Inflammatory macrophage (primary cell): ENCODE measurements around the gene MAG.
"Not testable (repeated sequence)": the region's sequence is repeated elsewhere in the genome, so short reads cannot be mapped to it uniquely, and the experiment has no call there.

Experiments used
- DNase-seq, 2 donors: peaks; one replicate each; pipeline ENCODE4 v3.0.0-alpha.2; 2020 to 2022

Gene MAG

GRCh38 chr19:35346193-35347052, 54.5 kb downstream of the MAG start:
- peak in 1 of 2 donors; percentile 51 for DNase-seq

DNA sequence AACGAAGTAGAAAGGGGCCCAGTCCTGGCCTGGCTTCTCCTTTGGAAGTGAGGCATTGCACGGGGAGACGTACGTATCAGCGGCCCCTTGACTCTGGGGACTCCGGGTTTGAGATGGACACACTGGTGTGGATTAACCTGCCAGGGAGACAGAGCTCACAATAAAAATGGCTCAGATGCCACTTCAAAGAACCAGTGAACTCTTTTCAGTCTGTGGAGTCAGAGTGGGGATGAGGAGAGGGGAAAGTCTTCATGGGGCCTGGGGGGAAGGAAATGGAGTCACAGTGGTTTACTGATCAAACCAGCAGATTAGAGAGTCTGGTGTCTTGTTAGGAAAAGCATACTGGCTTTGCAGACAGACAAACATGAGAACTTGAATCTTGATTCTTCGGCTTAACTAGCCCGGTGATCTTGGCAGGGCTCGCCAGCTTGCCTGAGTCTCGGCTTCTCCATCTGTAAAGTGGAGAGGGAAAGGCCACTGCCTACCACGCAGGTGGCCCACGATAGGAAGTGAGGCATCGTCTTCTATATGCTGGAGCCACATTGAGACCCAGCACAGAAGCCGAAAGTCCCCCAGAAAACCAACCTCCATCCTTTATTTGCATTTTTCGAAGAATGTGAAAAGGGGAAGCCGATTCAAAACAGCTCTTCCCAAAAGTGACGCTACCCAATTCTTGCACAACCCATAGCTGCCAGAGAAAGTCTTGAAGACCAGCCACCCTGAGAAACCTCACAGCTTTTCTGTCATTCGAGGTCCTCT, 55.4 kb downstream of the MAG start, which contains the start of gene FFAR1:
Gene FFAR1, plus strand, starts transcription at position 732 of the 759 bp plus-strand sequence. CDS start 3,650 bp downstream, outside the sequence.
- peak; percentile 84 to 88 for DNase-seq

DNA sequence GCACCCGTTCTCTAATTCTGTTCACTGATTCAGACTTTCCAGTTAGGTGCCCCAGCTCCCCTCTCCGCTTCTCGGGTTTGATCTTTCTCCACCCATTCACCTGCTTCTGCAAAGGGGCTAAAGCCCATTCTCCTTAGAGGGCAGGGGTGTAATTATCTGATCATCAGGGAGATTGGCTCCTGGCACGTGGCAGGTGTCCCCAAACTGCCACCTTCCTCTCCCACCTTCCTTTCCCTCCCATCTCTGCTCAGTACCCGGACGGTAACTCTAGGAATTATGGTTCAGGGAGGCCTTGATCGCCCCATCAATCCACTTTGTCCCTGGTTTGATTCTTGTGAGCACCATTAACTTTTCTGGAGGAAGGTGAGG, 56.0 kb downstream of the MAG start:
- DNase-seq: no peak

- DNase-seq: no peak
These were observed 57.1 kb downstream of the MAG start for GRCh38 chr19:35348911-35349611.

- DNase-seq: no peak
These were observed 57.9 kb downstream of the MAG start for GRCh38 chr19:35349614-35350521.

GRCh38 chr19:35350591-35350990, 58.6 kb downstream of the MAG start:
- no peak for DNase-seq

DNA sequence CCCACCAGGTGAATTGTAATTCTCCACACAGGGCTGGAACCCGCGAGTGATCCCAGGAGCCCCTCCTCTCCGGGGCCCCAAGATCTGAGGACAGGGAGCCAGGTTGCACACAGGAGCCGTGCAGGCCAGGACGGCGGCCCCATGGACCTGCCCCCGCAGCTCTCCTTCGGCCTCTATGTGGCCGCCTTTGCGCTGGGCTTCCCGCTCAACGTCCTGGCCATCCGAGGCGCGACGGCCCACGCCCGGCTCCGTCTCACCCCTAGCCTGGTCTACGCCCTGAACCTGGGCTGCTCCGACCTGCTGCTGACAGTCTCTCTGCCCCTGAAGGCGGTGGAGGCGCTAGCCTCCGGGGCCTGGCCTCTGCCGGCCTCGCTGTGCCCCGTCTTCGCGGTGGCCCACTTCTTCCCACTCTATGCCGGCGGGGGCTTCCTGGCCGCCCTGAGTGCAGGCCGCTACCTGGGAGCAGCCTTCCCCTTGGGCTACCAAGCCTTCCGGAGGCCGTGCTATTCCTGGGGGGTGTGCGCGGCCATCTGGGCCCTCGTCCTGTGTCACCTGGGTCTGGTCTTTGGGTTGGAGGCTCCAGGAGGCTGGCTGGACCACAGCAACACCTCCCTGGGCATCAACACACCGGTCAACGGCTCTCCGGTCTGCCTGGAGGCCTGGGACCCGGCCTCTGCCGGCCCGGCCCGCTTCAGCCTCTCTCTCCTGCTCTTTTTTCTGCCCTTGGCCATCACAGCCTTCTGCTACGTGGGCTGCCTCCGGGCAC, 59.6 kb downstream of the MAG start:
- no peak for DNase-seq

DNA sequence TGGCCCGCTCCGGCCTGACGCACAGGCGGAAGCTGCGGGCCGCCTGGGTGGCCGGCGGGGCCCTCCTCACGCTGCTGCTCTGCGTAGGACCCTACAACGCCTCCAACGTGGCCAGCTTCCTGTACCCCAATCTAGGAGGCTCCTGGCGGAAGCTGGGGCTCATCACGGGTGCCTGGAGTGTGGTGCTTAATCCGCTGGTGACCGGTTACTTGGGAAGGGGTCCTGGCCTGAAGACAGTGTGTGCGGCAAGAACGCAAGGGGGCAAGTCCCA, 60.2 kb downstream of the MAG start:
- DNase-seq: no peak

- DNase-seq: peak; percentile 83
These were observed 60.7 kb downstream of the MAG start for GRCh38 chr19:35352448-35353304.

- peak in 1 of 2 donors; percentile 57 for DNase-seq
These were observed 61.7 kb downstream of the MAG start for GRCh38 chr19:35353635-35354034.

DNA sequence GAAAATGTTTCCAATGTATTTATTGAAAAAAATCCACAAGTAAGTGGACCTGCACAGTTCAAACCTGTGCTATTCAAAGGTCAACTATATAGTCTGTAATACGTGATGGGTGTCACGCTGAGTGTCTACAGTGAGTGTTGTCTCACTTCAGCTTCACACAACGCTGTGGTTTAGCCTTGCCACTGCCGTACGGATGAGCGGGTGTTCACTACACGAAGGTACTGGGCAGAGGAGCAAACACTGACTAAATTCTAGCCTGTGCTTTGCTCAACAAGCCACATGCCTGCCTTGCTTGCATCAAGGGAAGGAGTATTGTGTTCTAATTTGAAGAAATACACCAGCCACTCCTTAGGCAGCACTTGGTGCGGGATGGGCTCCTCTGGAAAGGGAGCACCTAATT, 62.9 kb downstream of the MAG start:
- DNase-seq: no peak

GRCh38 chr19:35355791-35356460, 64.0 kb downstream of the MAG start:
- no peak for DNase-seq

DNA sequence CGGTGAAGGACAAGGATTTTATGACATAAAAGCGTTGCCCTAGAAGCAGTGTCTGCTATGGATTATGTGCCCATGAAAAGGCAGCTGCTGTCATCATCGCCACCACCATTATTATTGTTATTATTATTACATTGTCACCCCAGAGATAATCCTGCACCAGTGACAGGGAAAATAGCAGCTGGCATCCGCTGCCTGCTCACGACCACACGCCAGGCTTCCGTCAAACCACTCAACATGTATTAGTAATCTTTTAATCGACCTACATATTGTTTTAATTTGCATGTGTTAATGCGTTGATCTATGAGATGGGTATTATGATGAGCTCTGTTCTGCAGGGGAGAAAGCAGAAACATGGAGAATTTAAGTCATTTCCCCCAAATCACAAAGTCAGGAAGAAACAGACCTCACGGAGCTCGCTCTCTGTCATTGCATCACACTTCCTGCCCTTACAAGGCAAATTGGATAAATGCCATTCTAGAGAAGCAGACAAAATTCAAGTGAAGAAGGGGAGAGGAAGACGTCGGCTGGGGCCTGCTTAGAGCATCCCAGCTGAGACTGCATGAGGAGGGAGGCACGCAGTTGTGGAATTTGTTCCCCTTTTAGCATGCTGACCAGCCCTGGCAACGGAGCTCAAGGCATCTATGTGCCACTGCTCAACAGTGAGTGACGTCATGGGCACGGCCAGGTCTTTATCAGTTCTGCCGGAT, 66.1 kb downstream of the MAG start, which contains the start of gene FFAR3:
Gene FFAR3, plus strand, starts transcription at position 594 of the 707 bp plus-strand sequence. CDS start 431 bp downstream, outside the sequence.
- DNase-seq: peak; percentile 58 to 76

DNA sequence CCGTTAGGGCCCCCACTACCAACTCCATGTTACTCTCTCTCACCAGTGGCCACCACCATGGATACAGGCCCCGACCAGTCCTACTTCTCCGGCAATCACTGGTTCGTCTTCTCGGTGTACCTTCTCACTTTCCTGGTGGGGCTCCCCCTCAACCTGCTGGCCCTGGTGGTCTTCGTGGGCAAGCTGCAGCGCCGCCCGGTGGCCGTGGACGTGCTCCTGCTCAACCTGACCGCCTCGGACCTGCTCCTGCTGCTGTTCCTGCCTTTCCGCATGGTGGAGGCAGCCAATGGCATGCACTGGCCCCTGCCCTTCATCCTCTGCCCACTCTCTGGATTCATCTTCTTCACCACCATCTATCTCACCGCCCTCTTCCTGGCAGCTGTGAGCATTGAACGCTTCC, 66.9 kb downstream of the MAG start:
- not testable (repeated sequence) for DNase-seq

DNA sequence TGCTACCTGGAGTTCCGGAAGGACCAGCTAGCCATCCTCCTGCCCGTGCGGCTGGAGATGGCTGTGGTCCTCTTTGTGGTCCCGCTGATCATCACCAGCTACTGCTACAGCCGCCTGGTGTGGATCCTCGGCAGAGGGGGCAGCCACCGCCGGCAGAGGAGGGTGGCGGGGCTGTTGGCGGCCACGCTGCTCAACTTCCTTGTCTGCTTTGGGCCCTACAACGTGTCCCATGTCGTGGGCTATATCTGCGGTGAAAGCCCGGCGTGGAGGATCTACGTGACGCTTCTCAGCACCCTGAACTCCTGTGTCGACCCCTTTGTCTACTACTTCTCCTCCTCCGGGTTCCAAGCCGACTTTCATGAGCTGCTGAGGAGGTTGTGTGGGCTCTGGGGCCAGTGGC, 67.4 kb downstream of the MAG start:
- not testable (repeated sequence) for DNase-seq

GRCh38 chr19:35360081-35360480, 68.1 kb downstream of the MAG start:
- not testable (repeated sequence) for DNase-seq

DNA sequence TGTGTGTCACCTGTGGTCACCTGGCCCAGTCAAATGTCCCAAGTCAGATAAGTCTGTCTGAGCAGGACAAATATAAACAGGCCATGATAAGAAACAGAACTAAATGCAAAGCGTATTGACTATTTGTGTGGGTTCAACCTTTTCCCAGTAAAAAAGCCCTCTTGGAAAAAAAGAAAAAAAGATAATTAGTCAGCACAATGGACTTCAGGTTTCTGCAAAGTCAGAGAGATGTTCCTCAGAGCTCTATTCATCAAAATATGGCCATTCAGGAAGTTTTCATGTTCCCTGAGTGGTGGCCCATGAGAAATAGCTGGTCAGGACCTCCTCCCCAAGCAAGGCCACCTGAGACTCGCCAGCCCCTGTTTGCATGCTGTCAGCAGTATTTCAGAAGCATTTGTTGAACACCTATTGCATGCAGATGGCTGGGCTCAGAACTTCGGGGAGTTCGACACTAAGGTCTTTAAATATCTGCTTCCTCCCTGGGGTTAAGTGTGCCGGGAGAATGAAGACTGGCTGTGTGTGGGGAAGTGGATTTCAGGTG, 69.0 kb downstream of the MAG start:
- no peak for DNase-seq

DNA sequence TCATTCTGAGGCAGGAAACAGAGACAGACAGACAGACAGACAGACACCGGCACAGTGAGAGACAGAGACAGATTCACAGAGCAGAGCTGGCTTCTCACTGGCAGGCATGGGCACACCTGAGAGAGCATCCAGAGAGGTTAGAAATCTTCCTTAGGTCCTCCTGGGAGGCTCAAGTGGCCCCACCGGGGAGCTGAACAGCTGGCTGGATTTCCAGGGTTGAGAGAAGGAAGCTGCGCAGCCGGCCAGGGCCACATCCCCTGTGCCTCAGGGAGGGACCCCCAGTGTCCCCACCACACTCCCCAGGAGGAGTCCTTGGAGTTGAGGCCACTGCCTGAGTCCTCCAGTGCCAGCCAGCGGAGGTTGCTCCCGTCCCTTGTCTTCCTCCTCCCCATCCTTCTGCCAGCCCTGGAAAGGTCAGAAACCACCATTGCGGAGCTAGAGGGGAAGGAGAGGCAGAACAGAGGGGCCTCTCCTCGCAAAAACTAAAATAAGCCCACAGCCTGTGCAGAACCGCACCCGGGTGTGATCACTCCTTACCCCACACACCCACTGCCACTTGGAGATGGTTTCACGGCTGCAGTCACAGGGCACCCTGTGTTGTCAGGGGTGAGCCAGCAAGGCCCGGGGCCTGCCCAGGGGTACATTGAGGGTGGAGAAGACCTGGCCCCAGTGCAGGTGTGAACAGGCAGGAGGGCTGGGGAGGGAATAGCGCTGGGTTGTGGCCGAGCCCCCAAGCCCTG, 70.5 kb downstream of the MAG start:
- no peak for DNase-seq
